ENCODE data around the gene MRPL46. TPM values are rescaled to one million over a fixed set of nuclear protein-coding genes. Genes with fewer than 3 reads are reported as not detected.

Gene MRPL46
- total RNA-seq, 1 donor from 2014 or later: 12.7 TPM

- H3K4me1 Mint-ChIP-seq (ENCODE audit: low read depth): peaks cover 16% of the 10 kb centered on the region
- H3K27me3 Mint-ChIP-seq (ENCODE audit: low read depth): no peaks in the 10 kb centered on the region
- no peaks in the 10 kb centered on the region for H3K9me3 Mint-ChIP-seq (ENCODE audit: low read depth)
- H3K4me3 Mint-ChIP-seq (ENCODE audit: unreplicated experiment): peak overlapping the region; percentile 89
- H3K36me3 Mint-ChIP-seq (ENCODE audit: low read depth): peaks cover 5% of the 10 kb centered on the region
- DNase-seq (ENCODE audit: low spot score): no peak
- H3K27ac Mint-ChIP-seq (ENCODE audit: unreplicated experiment): peak overlapping the region; percentile 25
- no peak for TF ChIP-seq CTCF (IDR thresholded peaks at IDR 0.05)
Observed at GRCh38 chr15:88465633-88466224, 1.5 kb downstream of the MRPL46 start.

GRCh38 chr15:88463870-88464532 is 3.2 kb downstream of the MRPL46 start:
- no peak for DNase-seq (ENCODE audit: low spot score)
- Mint-ChIP-seq H3K27ac (ENCODE audit: unreplicated experiment) (no peak overlapping the region), H3K9me3 (ENCODE audit: low read depth) (no peaks in the 10 kb centered on the region), H3K36me3 (ENCODE audit: low read depth) (peaks cover 7% of the 10 kb centered on the region), H3K4me1 (ENCODE audit: low read depth) (peaks cover 16% of the 10 kb centered on the region), H3K4me3 (ENCODE audit: unreplicated experiment) (no peak overlapping the region), H3K27me3 (ENCODE audit: low read depth) (no peaks in the 10 kb centered on the region)
- TF ChIP-seq CTCF (IDR thresholded peaks at IDR 0.05): no peak

- Mint-ChIP-seq H3K9me3 (ENCODE audit: low read depth) (no peaks in the 10 kb centered on the region), H3K36me3 (ENCODE audit: low read depth) (peaks cover 7% of the 10 kb centered on the region), H3K27ac (ENCODE audit: unreplicated experiment) (no peak overlapping the region), H3K27me3 (ENCODE audit: low read depth) (peaks cover 5% of the 10 kb centered on the region), H3K4me1 (ENCODE audit: low read depth) (no peaks in the 10 kb centered on the region), H3K4me3 (ENCODE audit: unreplicated experiment) (no peak overlapping the region)
- TF ChIP-seq CTCF (IDR thresholded peaks at IDR 0.05): no peak
- DNase-seq (ENCODE audit: low spot score): no peak
Observed at GRCh38 chr15:88456733-88457132, 10.5 kb downstream of the MRPL46 start.

GRCh38 chr15:88454867-88455810 is 12.0 kb downstream of the MRPL46 start:
- Mint-ChIP-seq H3K4me3 (ENCODE audit: unreplicated experiment) (no peak overlapping the region), H3K4me1 (ENCODE audit: low read depth) (no peaks in the 10 kb centered on the region), H3K9me3 (ENCODE audit: low read depth) (no peaks in the 10 kb centered on the region), H3K27ac (ENCODE audit: unreplicated experiment) (no peak overlapping the region), H3K27me3 (ENCODE audit: low read depth) (peaks cover 8% of the 10 kb centered on the region), H3K36me3 (ENCODE audit: low read depth) (peaks cover 4% of the 10 kb centered on the region)
- peak; percentile 81 for TF ChIP-seq CTCF (IDR thresholded peaks at IDR 0.05)
- DNase-seq (ENCODE audit: low spot score): no peak

- Mint-ChIP-seq H3K27ac (ENCODE audit: unreplicated experiment) (no peak overlapping the region), H3K4me3 (ENCODE audit: unreplicated experiment) (no peak overlapping the region), H3K4me1 (ENCODE audit: low read depth) (no peaks in the 10 kb centered on the region), H3K36me3 (ENCODE audit: low read depth) (peaks cover 2% of the 10 kb centered on the region), H3K27me3 (ENCODE audit: low read depth) (peaks cover 10% of the 10 kb centered on the region), H3K9me3 (ENCODE audit: low read depth) (no peaks in the 10 kb centered on the region)
- no peak for TF ChIP-seq CTCF (IDR thresholded peaks at IDR 0.05)
- DNase-seq (ENCODE audit: low spot score): no peak
Observed at GRCh38 chr15:88454236-88454635, 13.0 kb downstream of the MRPL46 start.

Data from chondrocyte (in vitro differentiated cells).